GM19324 (cell line): ENCODE data around the gene ADCY9.
"Not testable (repeated sequence)": the region's sequence is repeated elsewhere in the genome, so short reads cannot be mapped to it uniquely, and the experiment has no call there.

Experiments
- ATAC-seq: cut with Tn5 transposase; IDR thresholded peaks from one replicate; pipeline ENCODE4 v1.9.1; 2021; ENCODE audit warnings: mild to moderate bottlenecking, moderate library complexity; ENCODE audit not compliant: unreplicated experiment, low FRiP score

Gene ADCY9

GRCh38 chr16:4075534-4075933 lies 40.7 kb downstream of the ADCY9 start:
- no peak for ATAC-seq

GRCh38 chr16:4073150-4073549 lies 43.1 kb downstream of the ADCY9 start:
- ATAC-seq = not testable (repeated sequence)

- no peak for ATAC-seq
These were observed 44.3 kb downstream of the ADCY9 start for GRCh38 chr16:4071686-4072561.

- ATAC-seq = no peak
These were observed 45.3 kb downstream of the ADCY9 start for GRCh38 chr16:4070936-4071335.

GRCh38 chr16:4067262-4068001 lies 48.8 kb downstream of the ADCY9 start:
- no peak for ATAC-seq

- ATAC-seq = no peak
These were observed 51.3 kb downstream of the ADCY9 start for GRCh38 chr16:4064950-4065352.

GRCh38 chr16:4062212-4062802 lies 53.9 kb downstream of the ADCY9 start:
- ATAC-seq = no peak

GRCh38 chr16:4060823-4061222 lies 55.4 kb downstream of the ADCY9 start:
- ATAC-seq = no peak

- no peak for ATAC-seq
These were observed 56.2 kb downstream of the ADCY9 start for GRCh38 chr16:4060009-4060408.

GRCh38 chr16:4058386-4058785 lies 57.9 kb downstream of the ADCY9 start:
- ATAC-seq = no peak

- no peak for ATAC-seq
These were observed 58.8 kb downstream of the ADCY9 start for GRCh38 chr16:4057439-4057877.

GRCh38 chr16:4056161-4057105 lies 59.8 kb downstream of the ADCY9 start:
- no peak for ATAC-seq

- no peak for ATAC-seq
These were observed 60.5 kb downstream of the ADCY9 start for GRCh38 chr16:4055748-4056147.

- no peak for ATAC-seq
These were observed 62.9 kb downstream of the ADCY9 start for GRCh38 chr16:4053301-4053845.

GRCh38 chr16:4052801-4053293 lies 63.4 kb downstream of the ADCY9 start:
- ATAC-seq = no peak

- no peak for ATAC-seq
These were observed 64.1 kb downstream of the ADCY9 start for GRCh38 chr16:4052096-4052495.

GRCh38 chr16:4051591-4051990 lies 64.7 kb downstream of the ADCY9 start:
- ATAC-seq = no peak

GRCh38 chr16:4049031-4049430 lies 67.2 kb downstream of the ADCY9 start:
- ATAC-seq = no peak

GRCh38 chr16:4048481-4048880 lies 67.8 kb downstream of the ADCY9 start:
- no peak for ATAC-seq

- ATAC-seq = no peak
These were observed 70.0 kb downstream of the ADCY9 start for GRCh38 chr16:4046221-4046620.
